ENCODE measurements around the gene UBE3B.

Gene UBE3B

GRCh38 chr12:109448707-109449390 lies 28.6 kb upstream of the UBE3B start:
- in situ Hi-C loops (cut with HindIII; ENCODE audit: low pct_ligation_motif_present, low pct_unique_long_range_greater_than_20kb, low sequenced_read_pairs) = no loop called here
- no peak for DNase-seq

DNA sequence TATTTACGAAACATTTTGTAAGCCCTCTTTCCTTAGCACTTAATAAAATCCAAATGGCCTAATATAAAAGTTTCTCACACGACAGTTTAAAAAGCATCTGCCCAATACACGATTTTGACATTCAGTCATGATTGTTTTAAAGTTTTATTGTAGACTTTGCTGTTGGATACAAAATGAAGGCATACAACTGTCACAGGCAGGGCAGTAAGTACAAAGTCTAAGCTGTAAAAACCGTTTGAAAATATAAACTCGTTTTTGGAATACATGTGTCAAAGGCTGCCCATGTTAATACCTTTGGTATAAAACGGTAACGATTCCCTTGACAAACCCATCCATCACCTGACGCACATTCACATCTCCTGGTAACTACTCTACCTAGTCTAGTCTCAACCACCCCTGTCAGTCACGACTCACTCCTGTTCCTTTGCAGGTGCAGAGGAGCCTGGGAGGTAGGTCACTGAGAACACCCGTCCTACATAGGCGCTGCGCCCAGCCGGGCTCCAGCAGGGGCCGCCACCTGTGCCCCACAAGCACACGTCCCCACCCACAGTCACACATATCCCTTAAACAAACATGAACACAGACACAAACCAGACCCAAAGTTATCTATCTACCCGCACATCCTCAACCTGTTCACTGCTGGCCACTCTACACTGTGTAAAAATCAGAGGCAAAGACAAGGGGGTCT lies 27.4 kb upstream of the UBE3B start:
- DNase-seq = no peak
- in situ Hi-C loops (cut with HindIII; ENCODE audit: low pct_ligation_motif_present, low pct_unique_long_range_greater_than_20kb, low sequenced_read_pairs) = no loop called here

DNA sequence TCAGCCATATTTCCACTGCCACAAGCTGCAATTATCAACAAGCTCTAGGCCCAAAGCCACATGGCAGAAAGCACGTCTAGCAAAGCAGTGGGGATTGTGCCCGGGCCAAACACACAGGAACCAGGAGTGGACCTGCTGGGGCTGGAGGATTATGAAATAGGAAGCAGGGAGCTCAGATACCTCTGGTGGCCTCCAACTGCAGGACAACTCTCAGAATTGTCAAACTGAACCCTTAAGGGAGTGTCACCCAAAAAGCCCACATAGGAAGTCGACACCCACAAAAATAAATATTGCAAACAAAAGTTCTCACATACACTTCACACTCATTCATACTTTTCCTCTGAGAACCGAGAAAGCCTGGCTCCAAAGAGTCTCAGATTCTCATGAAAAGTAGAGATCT lies 26.5 kb upstream of the UBE3B start:
- in situ Hi-C loops (cut with HindIII; ENCODE audit: low pct_ligation_motif_present, low pct_unique_long_range_greater_than_20kb, low sequenced_read_pairs) = no loop called here
- DNase-seq = no peak

GRCh38 chr12:109451400-109451799 lies 26.0 kb upstream of the UBE3B start:
- DNase-seq = no peak

DNA sequence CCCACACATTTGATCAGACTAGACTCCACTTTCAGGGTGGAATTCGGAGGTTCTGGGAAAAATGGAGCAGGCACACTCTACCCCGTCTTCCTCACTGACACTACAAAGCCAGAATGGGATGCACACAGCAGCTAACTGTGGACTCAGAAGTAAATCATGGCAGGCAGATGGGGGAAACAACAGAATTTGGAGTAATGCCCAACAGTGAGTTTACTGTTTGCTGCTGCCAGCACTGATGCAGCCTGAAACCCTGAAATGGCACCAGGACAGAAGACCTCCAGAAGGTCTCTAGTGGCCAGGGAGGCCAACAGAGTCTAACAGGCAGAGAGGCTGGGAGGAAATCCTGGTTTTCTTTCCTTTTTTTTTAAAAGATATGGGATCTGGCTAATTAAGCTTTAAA lies 24.9 kb upstream of the UBE3B start:
- in situ Hi-C loops (cut with HindIII; ENCODE audit: low pct_ligation_motif_present, low pct_unique_long_range_greater_than_20kb, low sequenced_read_pairs) = no loop called here
- DNase-seq = no peak

More at GRCh38 chr12:109451400-109451799, 26.0 kb upstream of the UBE3B start:
- in situ Hi-C loops (cut with HindIII; ENCODE audit: low pct_ligation_motif_present, low pct_unique_long_range_greater_than_20kb, low sequenced_read_pairs) = no loop called here

GRCh38 chr12:109455706-109456105 lies 21.7 kb upstream of the UBE3B start:
- DNase-seq = no peak
- in situ Hi-C loops (cut with HindIII; ENCODE audit: low pct_ligation_motif_present, low pct_unique_long_range_greater_than_20kb, low sequenced_read_pairs) = no loop called here

GRCh38 chr12:109458086-109458485 lies 19.3 kb upstream of the UBE3B start:
- no peak for DNase-seq
- in situ Hi-C loops (cut with HindIII; ENCODE audit: low pct_ligation_motif_present, low pct_unique_long_range_greater_than_20kb, low sequenced_read_pairs) = no loop called here

DNA sequence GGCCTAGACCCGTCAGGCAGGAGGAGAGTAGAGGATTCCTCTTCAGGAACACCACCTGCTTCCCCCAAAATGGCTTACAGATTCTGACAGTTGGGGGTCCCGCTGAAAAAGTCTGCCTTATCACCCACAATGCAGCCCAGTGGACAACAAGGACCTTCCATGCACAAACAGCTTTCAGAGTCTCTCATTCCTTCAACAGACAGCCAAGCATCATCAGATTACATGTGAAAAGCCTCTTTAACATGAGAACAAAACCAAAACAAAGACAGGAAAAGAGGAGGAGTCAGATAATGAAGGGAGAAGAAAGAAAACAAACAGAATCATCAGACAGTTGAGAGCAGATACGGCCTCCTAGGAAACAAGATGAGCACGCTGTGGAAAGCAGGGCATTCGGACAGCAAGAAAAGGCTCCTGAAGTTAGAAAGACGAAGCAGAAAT lies 18.6 kb upstream of the UBE3B start:
- DNase-seq = no peak
- in situ Hi-C loops (cut with HindIII; ENCODE audit: low pct_ligation_motif_present, low pct_unique_long_range_greater_than_20kb, low sequenced_read_pairs) = no loop called here

DNA sequence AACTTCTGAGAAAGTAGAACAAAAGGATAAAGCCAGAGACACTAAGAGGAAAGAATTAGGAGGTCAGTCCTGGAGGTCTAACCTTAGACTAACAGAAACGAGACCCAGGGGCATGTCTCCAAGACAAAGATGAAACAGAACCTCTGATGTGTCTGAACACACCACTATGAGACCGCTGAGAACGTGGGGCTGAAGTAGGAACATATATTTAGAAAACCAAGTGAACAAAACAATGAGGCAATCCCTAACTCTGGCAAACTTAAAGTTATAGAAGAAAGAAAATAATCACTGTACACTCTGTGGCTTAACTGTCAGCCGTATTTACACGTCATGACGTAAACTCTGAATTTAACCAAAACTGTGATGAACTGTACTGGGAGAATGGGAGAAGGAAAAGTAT lies 18.2 kb upstream of the UBE3B start:
- in situ Hi-C loops (cut with HindIII; ENCODE audit: low pct_ligation_motif_present, low pct_unique_long_range_greater_than_20kb, low sequenced_read_pairs) = no loop called here
- DNase-seq = no peak

DNA sequence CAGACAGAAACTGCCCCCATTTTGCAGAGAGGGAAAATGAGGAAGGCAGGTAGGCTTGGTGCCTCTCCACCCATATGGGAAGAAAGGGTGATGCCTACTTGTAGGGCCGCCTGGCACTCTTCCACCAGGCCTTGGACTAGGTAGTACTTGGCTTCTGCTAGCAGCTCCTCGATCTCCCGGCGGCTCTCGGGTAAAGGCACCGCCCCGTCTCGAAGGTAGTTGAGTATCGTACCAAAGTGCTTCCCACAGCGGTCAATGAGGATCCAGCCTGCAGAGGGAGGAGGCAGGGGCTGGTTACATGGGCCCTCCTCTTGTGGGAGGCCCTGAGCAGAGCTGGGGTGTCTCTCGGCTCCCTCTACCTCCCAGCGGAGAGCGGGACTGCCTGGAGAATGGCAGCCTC lies 16.9 kb upstream of the UBE3B start:
- DNase-seq = no peak
- in situ Hi-C loops (cut with HindIII; ENCODE audit: low pct_ligation_motif_present, low pct_unique_long_range_greater_than_20kb, low sequenced_read_pairs) = no loop called here

- in situ Hi-C loops (cut with HindIII; ENCODE audit: low pct_ligation_motif_present, low pct_unique_long_range_greater_than_20kb, low sequenced_read_pairs) = no loop called here
- DNase-seq = peak; percentile 41
Measured at GRCh38 chr12:109461049-109461845, 16.2 kb upstream of the UBE3B start.

DNA sequence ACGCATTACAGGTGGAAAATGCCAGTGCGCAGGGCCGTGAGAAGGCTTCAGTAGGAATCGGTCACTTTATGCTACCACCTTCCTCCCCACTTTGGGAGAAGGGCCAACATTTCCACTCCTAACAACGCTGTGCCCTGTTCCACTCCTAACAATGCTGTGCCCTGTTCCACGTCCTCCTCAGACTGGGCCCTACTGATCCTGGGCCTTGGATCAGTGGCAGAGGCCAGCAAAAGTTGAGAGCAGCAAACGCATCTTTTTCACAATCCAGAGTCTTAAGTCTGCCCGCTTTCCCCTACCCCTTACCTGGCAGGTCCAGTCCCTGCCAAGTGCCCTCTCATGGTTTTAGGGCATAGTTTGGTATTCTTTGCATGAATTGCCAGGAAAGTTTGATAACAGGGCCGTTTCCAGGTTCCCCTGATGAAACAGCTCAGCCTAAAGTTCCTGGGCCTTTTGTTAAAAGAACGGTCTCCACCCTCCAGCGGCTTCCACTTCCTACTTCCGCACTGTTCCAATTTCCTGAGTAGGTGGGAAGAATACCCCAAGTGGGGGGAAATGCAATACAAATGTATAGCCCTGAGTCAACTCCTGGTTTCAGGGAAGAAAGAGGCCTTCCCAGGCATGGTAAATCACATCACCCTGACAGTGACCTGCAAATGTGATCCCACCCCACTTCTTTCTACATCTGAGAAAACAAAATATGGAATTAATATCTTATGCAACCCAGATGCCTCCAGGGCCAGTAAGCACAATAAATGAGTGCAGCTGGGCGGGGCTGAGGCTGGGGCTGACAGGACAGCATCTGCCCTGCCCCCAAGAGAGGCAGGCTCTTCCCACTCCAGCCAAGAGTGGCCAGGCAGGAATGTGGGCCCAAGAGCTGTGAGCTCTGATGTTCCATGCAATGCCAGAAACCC lies 15.3 kb upstream of the UBE3B start:
- in situ Hi-C loops (cut with HindIII; ENCODE audit: low pct_ligation_motif_present, low pct_unique_long_range_greater_than_20kb, low sequenced_read_pairs) = no loop called here
- DNase-seq = peak; percentile 83

- peak; percentile 98 for DNase-seq
- in situ Hi-C loops (cut with HindIII; ENCODE audit: low pct_ligation_motif_present, low pct_unique_long_range_greater_than_20kb, low sequenced_read_pairs) = no loop called here
Measured at GRCh38 chr12:109462868-109463692, 14.4 kb upstream of the UBE3B start.

DNA sequence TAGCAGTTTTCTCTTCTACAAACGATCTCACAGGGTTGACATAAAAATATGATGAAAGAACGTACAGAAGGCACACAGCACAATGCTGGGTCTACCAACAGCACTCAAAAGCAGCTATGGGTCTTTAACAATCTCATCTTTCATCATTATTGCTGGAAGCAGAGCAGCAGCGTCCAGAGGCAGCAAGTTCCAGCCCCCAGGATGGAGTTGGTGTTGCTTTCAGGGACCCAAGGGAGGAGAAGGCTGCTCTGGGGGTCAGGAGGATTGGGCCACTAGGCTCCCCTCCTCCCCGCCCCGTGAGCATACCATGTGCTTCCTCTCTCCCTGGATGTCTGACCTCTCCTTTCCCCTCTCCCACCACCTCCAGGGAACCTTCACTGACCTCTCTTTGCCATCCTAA lies 13.7 kb upstream of the UBE3B start:
- in situ Hi-C loops (cut with HindIII; ENCODE audit: low pct_ligation_motif_present, low pct_unique_long_range_greater_than_20kb, low sequenced_read_pairs) = no loop called here
- DNase-seq = peak; percentile 19

DNA sequence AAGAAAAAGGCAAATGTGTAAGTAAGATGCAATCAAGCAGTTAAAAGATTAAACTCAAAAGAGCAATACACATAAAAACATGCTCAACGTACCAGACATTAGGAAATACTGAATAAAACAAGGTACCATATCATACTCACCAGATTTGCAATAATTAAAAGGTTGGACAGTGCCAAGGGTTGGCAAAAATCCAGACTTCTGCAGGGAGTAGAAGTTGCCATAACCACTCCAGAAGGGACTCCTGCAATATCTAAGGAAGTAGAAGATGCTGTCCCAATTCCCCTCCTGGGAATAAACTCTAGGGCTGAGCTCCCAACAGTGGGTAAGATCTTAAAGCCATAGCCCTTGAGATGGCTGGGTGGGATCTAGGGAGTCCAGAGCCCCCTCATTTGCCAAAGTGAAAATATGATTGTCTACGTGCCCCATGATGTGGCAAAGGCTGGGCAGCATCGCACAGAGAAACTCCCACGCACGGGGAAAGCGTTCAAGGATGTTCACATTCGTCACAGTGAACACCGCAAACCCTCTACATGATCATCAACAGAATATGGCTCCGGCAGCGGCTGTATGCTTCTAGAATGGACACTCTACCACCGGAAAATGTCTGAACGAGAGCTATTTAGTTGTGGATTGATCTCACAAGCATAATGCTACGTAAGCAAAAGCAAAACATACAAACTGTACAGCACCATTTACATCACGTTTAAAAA lies 12.6 kb upstream of the UBE3B start:
- in situ Hi-C loops (cut with HindIII; ENCODE audit: low pct_ligation_motif_present, low pct_unique_long_range_greater_than_20kb, low sequenced_read_pairs) = no loop called here
- DNase-seq = no peak

DNA sequence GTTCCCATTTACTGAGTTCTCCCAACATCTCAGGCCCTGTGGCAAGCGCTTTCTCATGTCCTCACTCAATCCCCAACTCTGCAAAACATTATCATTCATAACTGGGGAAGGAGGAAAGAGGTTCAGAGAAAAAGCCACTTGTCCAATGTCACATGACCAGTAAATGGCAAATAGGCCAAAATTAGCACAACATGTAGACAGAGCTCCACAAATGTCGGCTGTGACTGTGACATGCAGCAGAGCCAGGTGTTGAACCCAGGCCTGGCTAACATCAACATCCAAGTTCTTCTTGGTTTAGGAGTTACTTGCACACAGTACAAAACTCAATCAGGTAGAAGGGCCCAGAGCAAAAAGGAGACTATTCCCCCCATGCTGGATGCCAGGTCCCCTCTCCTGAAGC lies 11.1 kb upstream of the UBE3B start:
- no peak for DNase-seq
- in situ Hi-C loops (cut with HindIII; ENCODE audit: low pct_ligation_motif_present, low pct_unique_long_range_greater_than_20kb, low sequenced_read_pairs) = no loop called here

- in situ Hi-C loops (cut with HindIII; ENCODE audit: low pct_ligation_motif_present, low pct_unique_long_range_greater_than_20kb, low sequenced_read_pairs) = no loop called here
- no peak for DNase-seq
Measured at GRCh38 chr12:109466821-109467220, 10.6 kb upstream of the UBE3B start.

Measured in ACHN (cell line).